ENCODE results near the gene PHETA1.

PHETA1 gene

GRCh38 chr12:111411185-111411764 lies 42.4 kb upstream of the PHETA1 start:
- Histone ChIP-seq H3K27ac (ENCODE audit: poor library complexity, severe bottlenecking) (peak overlapping the region; percentile 79), H3K27me3 (ENCODE audit: insufficient read depth, poor library complexity, severe bottlenecking) (no peaks in the 10 kb centered on the region), H3K9me3 (ENCODE audit: severe bottlenecking) (no peaks in the 10 kb centered on the region), H3K4me3 (ENCODE audit: severe bottlenecking) (no peak overlapping the region), H3K4me1 (ENCODE audit: insufficient read depth, poor library complexity, severe bottlenecking) (peaks cover 43% of the 10 kb centered on the region), H3K36me3 (ENCODE audit: low read depth) (peaks cover 5% of the 10 kb centered on the region; the same call in 1 of the 2 replicates)
- DNase-seq (ENCODE audit: low spot score): no peak
- no peak for ATAC-seq (ENCODE audit: low read depth)
- no peak for TF ChIP-seq CTCF (IDR thresholded peaks at IDR 0.05; ENCODE audit: poor library complexity, severe bottlenecking)

GRCh38 chr12:111410431-111411184 lies 41.7 kb upstream of the PHETA1 start:
- H3K36me3 ChIP-seq (ENCODE audit: low read depth): no peaks in the 10 kb centered on the region; the same call in 1 of the 2 replicates
- H3K4me1 ChIP-seq (ENCODE audit: insufficient read depth, poor library complexity, severe bottlenecking): peaks cover 43% of the 10 kb centered on the region
- H3K4me3 ChIP-seq (ENCODE audit: severe bottlenecking): no peak overlapping the region
- H3K27me3 ChIP-seq (ENCODE audit: insufficient read depth, poor library complexity, severe bottlenecking): no peaks in the 10 kb centered on the region
- no peak for TF ChIP-seq CTCF (IDR thresholded peaks at IDR 0.05; ENCODE audit: poor library complexity, severe bottlenecking)
- ATAC-seq (ENCODE audit: low read depth) (no peak), DNase-seq (ENCODE audit: low spot score) (no peak)
- H3K9me3 ChIP-seq (ENCODE audit: severe bottlenecking): no peaks in the 10 kb centered on the region
- H3K27ac ChIP-seq (ENCODE audit: poor library complexity, severe bottlenecking): peak overlapping the region; percentile 79

- Histone ChIP-seq H3K4me3 (ENCODE audit: severe bottlenecking) (no peak overlapping the region), H3K4me1 (ENCODE audit: insufficient read depth, poor library complexity, severe bottlenecking) (peaks cover 45% of the 10 kb centered on the region), H3K27me3 (ENCODE audit: insufficient read depth, poor library complexity, severe bottlenecking) (no peaks in the 10 kb centered on the region), H3K27ac (ENCODE audit: poor library complexity, severe bottlenecking) (peak overlapping the region; percentile 79), H3K9me3 (ENCODE audit: severe bottlenecking) (no peaks in the 10 kb centered on the region), H3K36me3 (ENCODE audit: low read depth) (no peaks in the 10 kb centered on the region)
- no peak for TF ChIP-seq CTCF (IDR thresholded peaks at IDR 0.05; ENCODE audit: poor library complexity, severe bottlenecking)
- peak; percentile 1; the same call in 1 of the 3 replicates for ATAC-seq (ENCODE audit: low read depth)
- DNase-seq (ENCODE audit: low spot score): no peak
Measured at GRCh38 chr12:111409780-111410430, 41.0 kb upstream of the PHETA1 start.

- DNase-seq (ENCODE audit: low spot score) (no peak), ATAC-seq (ENCODE audit: low read depth) (peak; percentile 13; the same call in 1 of the 3 replicates)
- Histone ChIP-seq H3K27ac (ENCODE audit: poor library complexity, severe bottlenecking) (peak overlapping the region; percentile 79), H3K4me1 (ENCODE audit: insufficient read depth, poor library complexity, severe bottlenecking) (peaks cover 47% of the 10 kb centered on the region), H3K4me3 (ENCODE audit: severe bottlenecking) (no peak overlapping the region), H3K9me3 (ENCODE audit: severe bottlenecking) (no peaks in the 10 kb centered on the region), H3K27me3 (ENCODE audit: insufficient read depth, poor library complexity, severe bottlenecking) (no peaks in the 10 kb centered on the region), H3K36me3 (ENCODE audit: low read depth) (no peaks in the 10 kb centered on the region)
- no peak for TF ChIP-seq CTCF (IDR thresholded peaks at IDR 0.05; ENCODE audit: poor library complexity, severe bottlenecking)
Measured at GRCh38 chr12:111409403-111409779, 40.5 kb upstream of the PHETA1 start.

Data from RWPE2 (cell line).